H9 (cell line): ENCODE data around the gene PTPRN2. TPM values are rescaled to one million over a fixed set of nuclear protein-coding genes. Genes with fewer than 3 reads are reported as not detected.

ENCODE experiments used
- DNase-seq: peaks from one replicate; pipeline ENCODE4 v3.0.0-alpha.2; 2017
- H2AFZ ChIP-seq: one replicate; pipeline ENCODE4 v1.6.1; 2013; ENCODE audit warnings: mild to moderate bottlenecking, low read length, control low read depth, moderate library complexity
- H2AK5ac ChIP-seq: 2 replicates; pipeline ENCODE4 v1.6.1; 2013; ENCODE audit warnings: low read length, control low read depth, mixed read lengths; ENCODE audit not compliant: insufficient read length
- H2BK120ac ChIP-seq: one replicate; pipeline ENCODE4 v1.6.1; 2013; ENCODE audit warnings: low read depth, mild to moderate bottlenecking, low read length, control low read depth, inconsistent platforms; ENCODE audit not compliant: poor library complexity, severe bottlenecking
- H2BK12ac ChIP-seq: 2 replicates; pipeline ENCODE4 v1.6.1; 2013; ENCODE audit warnings: low read length, control low read depth, mixed read lengths, low read depth; ENCODE audit not compliant: insufficient read length
- H2BK15ac ChIP-seq: 2 replicates; pipeline ENCODE4 v1.6.1; 2013; ENCODE audit warnings: low read depth, low read length, control low read depth
- H2BK20ac ChIP-seq: one replicate; pipeline ENCODE4 v1.6.1; 2013; ENCODE audit warnings: low read depth, mild to moderate bottlenecking, low read length, control low read depth, inconsistent platforms; ENCODE audit not compliant: poor library complexity, severe bottlenecking
- H2BK5ac ChIP-seq: 2 replicates; pipeline ENCODE4 v1.6.1; 2013; ENCODE audit warnings: low read length, control low read depth, mixed read lengths; ENCODE audit not compliant: insufficient read length
- H3K14ac ChIP-seq: 2 replicates; pipeline ENCODE4 v1.6.1; 2013; ENCODE audit warnings: low read length, control low read depth; ENCODE audit not compliant: insufficient read depth
- H3K18ac ChIP-seq: 2 replicates; pipeline ENCODE4 v1.6.1; 2013; ENCODE audit warnings: low read depth, mild to moderate bottlenecking, mixed read lengths, low read length, control low read depth; ENCODE audit not compliant: insufficient read length
- H3K23ac ChIP-seq: 2 replicates; pipeline ENCODE4 v1.6.1; 2013; ENCODE audit warnings: low read length, control low read depth, mixed read lengths, low read depth; ENCODE audit not compliant: insufficient read length
- H3K23me2 ChIP-seq: 2 replicates; pipeline ENCODE4 v1.6.1; 2013; ENCODE audit warnings: low read depth, mild to moderate bottlenecking, mixed read lengths, low read length, control low read depth; ENCODE audit not compliant: insufficient read length, poor library complexity, severe bottlenecking
- H3K27ac ChIP-seq: 2 replicates; pipeline ENCODE4 v1.5.1; 2013; ENCODE audit warnings: low read length, control low read depth, mixed read lengths, low read depth; ENCODE audit not compliant: insufficient read length
- H3K27me3 ChIP-seq: 2 replicates; pipeline ENCODE4 v1.6.1; 2013; ENCODE audit warnings: low read length, control low read depth, inconsistent platforms; ENCODE audit not compliant: insufficient read depth
- H3K4ac ChIP-seq: 2 replicates; pipeline ENCODE4 v1.6.1; 2013; ENCODE audit warnings: low read depth, mild to moderate bottlenecking, control low read depth, inconsistent platforms, low read length, moderate library complexity
- H3K4me1 ChIP-seq: 2 replicates; pipeline ENCODE4 v1.6.1; 2013; ENCODE audit warnings: low read length, control low read depth, inconsistent platforms; ENCODE audit not compliant: insufficient read depth
- H3K4me2 ChIP-seq: 2 replicates; pipeline ENCODE4 v1.6.1; 2013; ENCODE audit warnings: low read length, control low read depth, mixed read lengths; ENCODE audit not compliant: insufficient read length, insufficient read depth
- H3K56ac ChIP-seq: 2 replicates; pipeline ENCODE4 v1.6.1; 2013; ENCODE audit warnings: low read depth, mild to moderate bottlenecking, mixed read lengths, low read length, control low read depth; ENCODE audit not compliant: insufficient read length
- H3K79me1 ChIP-seq: 2 replicates; pipeline ENCODE4 v1.6.1; 2013; ENCODE audit warnings: low read depth, mild to moderate bottlenecking, moderate library complexity, low read length, control low read depth, inconsistent platforms; ENCODE audit not compliant: insufficient read depth, poor library complexity, severe bottlenecking
- H3K79me2 ChIP-seq: 2 replicates; pipeline ENCODE4 v1.6.1; 2013; ENCODE audit warnings: low read length, control low read depth, inconsistent platforms; ENCODE audit not compliant: insufficient read depth
- H3K9ac ChIP-seq: 2 replicates; pipeline ENCODE4 v1.6.1; 2013; ENCODE audit warnings: low read length, control low read depth, mixed read lengths; ENCODE audit not compliant: insufficient read length; ENCODE audit errors: extremely low read depth
- H3K9me3 ChIP-seq: one replicate; pipeline ENCODE4 v1.6.1; 2013; ENCODE audit warnings: low read depth, low read length, inconsistent platforms; ENCODE audit not compliant: control insufficient read depth
- H3T11ph ChIP-seq: one replicate; pipeline ENCODE4 v1.6.1; 2013; ENCODE audit warnings: mild to moderate bottlenecking, low read length, control low read depth, inconsistent platforms
- H4K20me1 ChIP-seq: one replicate; pipeline ENCODE4 v1.6.1; 2013; ENCODE audit not compliant: control insufficient read depth, insufficient read length, insufficient read depth
- H4K5ac ChIP-seq: 2 replicates; pipeline ENCODE4 v1.6.1; 2013; ENCODE audit warnings: low read depth, mild to moderate bottlenecking, mixed read lengths, low read length, control low read depth; ENCODE audit not compliant: insufficient read length
- H4K8ac ChIP-seq: replicated peaks from 2 replicates; pipeline ENCODE4 v1.6.1; 2013; ENCODE audit warnings: low read length, control low read depth, mixed read lengths, low read depth; ENCODE audit not compliant: insufficient read length
- H4K91ac ChIP-seq: 2 replicates; pipeline ENCODE4 v1.6.1; 2013; ENCODE audit warnings: low read depth, mild to moderate bottlenecking, moderate library complexity, mixed read lengths, low read length, control low read depth; ENCODE audit not compliant: insufficient read length
- H3K27ac Mint-ChIP-seq, 3 experiments: 2 replicates in 2 of 3; 3 replicates in 1 of 3; pipeline ENCODE4 v1.8.0; 2020 to 2021; ENCODE audit warnings: mixed read lengths in 3 of 3, mild to moderate bottlenecking in 1 of 3, moderate library complexity in 1 of 3
- H3K27me3 Mint-ChIP-seq: 2 replicates; pipeline ENCODE4 v1.8.0; 2021; ENCODE audit warnings: low read depth, mild to moderate bottlenecking, moderate library complexity, mixed read lengths
- H3K36me3 Mint-ChIP-seq, 3 experiments: 2 replicates in 2 of 3; 3 replicates in 1 of 3; pipeline ENCODE4 v1.8.0; 2020 to 2021; ENCODE audit warnings: low read depth in 3 of 3, mixed read lengths in 3 of 3; ENCODE audit not compliant: insufficient read depth in 1 of 3
- H3K4me1 Mint-ChIP-seq, 2 experiments: 2 replicates each; pipeline ENCODE4 v1.8.0; 2020; ENCODE audit warnings: mixed read lengths in 2 of 2
- H3K4me3 Mint-ChIP-seq, 2 experiments: 2 replicates in 1 of 2; 3 replicates in 1 of 2; pipeline ENCODE4 v1.8.0; 2020 to 2021; ENCODE audit warnings: mild to moderate bottlenecking in 2 of 2, mixed read lengths in 2 of 2, moderate library complexity in 1 of 2
- H3K9me3 Mint-ChIP-seq, 2 experiments: 2 replicates in 1 of 2; 3 replicates in 1 of 2; pipeline ENCODE4 v1.8.0; 2020; ENCODE audit warnings: mild to moderate bottlenecking in 2 of 2, mixed read lengths in 2 of 2, moderate library complexity in 1 of 2
- CTCF ChIP-seq: fragments of 200-600 bp; sonication (generic); conservative IDR thresholded peaks from 3 replicates; pipeline ENCODE4 v1.8.0; 2021; ENCODE audit warnings: antibody characterized with exemption, mild to moderate bottlenecking
- WGBS: extraction: QIAGEN DNeasy Blood & Tissue Kit; methylation state at CpG from one replicate; pipeline ENCODE4 v1.1.7; 2013; ENCODE audit warnings: missing lambda C conversion rate, low lambda C conversion rate, mixed read lengths; ENCODE audit not compliant: insufficient read length; ENCODE audit errors: extremely low coverage; 5-methylcytosine and 5-hydroxymethylcytosine counted together
- total RNA-seq: library from RNA; stranded (reverse); gene quantifications from 2 replicates; pipeline ENCODE4 v1.2.1, GENCODE V29; 2021

The PTPRN2 gene
- total RNA-seq, 1 experiment from 2014 or later, result 5.2 TPM

GRCh38 chr7:158411232-158411950 is 176.2 kb downstream of the PTPRN2 start:
- Histone ChIP-seq H3T11ph (no peak overlapping the region), H3K27ac (no peak overlapping the region), H3K4ac (no peak overlapping the region), H3K23ac (no peak overlapping the region), H3K79me2 (no peaks in the 10 kb centered on the region), H2BK15ac (no peak overlapping the region), H2BK20ac (no peak overlapping the region), H3K9ac (no peak overlapping the region), H3K23me2 (no peaks in the 10 kb centered on the region), H3K18ac (no peak overlapping the region), H2BK120ac (no peak overlapping the region), H3K9me3 (no peaks in the 10 kb centered on the region), H3K4me2 (no peak overlapping the region), H4K91ac (no peak overlapping the region), H3K27me3 (no peaks in the 10 kb centered on the region), H4K8ac (no peak overlapping the region), H3K14ac (no peak overlapping the region), H2AK5ac (no peak overlapping the region), H4K20me1 (no peaks in the 10 kb centered on the region), H2BK5ac (no peak overlapping the region), H3K4me1 (no peaks in the 10 kb centered on the region), H2AFZ (no peak overlapping the region), H3K79me1 (no peaks in the 10 kb centered on the region), H2BK12ac (no peak overlapping the region), H4K5ac (no peak overlapping the region), H3K56ac (no peak overlapping the region)
- no peak for TF ChIP-seq CTCF
- no peak for DNase-seq
- WGBS, result no CpG with 5 or more reads among the region's 24 CpGs
- Mint-ChIP-seq H3K4me3 (no peak overlapping the region), H3K27me3 (no peaks in the 10 kb centered on the region; the same call in none of the 2 replicates), H3K27ac (no peak overlapping the region), H3K4me1 (peaks cover 14% of the 10 kb centered on the region in 2 experiments), H3K9me3 (peaks cover 5 to 6% of the 10 kb centered on the region in 2 experiments), H3K36me3 (peaks cover 0 to 2% (median 0%) of the 10 kb centered on the region in 3 experiments; a peak in 2 of 7 replicates)
